HUDEP-2 (cell line): ENCODE results near the gene ATP6V1F.

Source experiments
- DNase-seq, 76 experiments: peaks; one replicate each; lab custom pipeline; 2025; ENCODE audit not compliant: unreplicated experiment in 76 of 76; lab: John Stamatoyannopoulos, UW

Gene ATP6V1F

DNA sequence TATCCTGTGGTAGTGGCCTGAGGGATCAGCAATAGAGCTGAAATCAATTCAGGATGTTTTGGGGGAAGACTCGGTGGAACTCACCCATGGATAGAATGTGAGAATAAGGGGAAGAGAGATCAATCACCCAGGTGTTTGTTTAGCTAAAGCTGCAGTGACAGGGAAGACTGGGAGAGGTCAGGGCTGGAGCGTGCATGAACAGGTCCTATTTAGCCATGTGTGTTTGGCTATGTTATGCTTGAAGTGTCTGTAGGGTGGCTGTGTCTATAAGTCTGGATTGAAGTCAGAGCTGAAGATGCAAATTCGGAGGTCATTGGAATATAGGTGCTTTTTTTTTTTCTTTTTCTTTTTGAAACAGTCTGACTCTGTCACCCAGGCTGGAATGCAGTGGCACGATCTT is 4.6 kb downstream of the ATP6V1F start:
- DNase-seq, result no peak

DNA sequence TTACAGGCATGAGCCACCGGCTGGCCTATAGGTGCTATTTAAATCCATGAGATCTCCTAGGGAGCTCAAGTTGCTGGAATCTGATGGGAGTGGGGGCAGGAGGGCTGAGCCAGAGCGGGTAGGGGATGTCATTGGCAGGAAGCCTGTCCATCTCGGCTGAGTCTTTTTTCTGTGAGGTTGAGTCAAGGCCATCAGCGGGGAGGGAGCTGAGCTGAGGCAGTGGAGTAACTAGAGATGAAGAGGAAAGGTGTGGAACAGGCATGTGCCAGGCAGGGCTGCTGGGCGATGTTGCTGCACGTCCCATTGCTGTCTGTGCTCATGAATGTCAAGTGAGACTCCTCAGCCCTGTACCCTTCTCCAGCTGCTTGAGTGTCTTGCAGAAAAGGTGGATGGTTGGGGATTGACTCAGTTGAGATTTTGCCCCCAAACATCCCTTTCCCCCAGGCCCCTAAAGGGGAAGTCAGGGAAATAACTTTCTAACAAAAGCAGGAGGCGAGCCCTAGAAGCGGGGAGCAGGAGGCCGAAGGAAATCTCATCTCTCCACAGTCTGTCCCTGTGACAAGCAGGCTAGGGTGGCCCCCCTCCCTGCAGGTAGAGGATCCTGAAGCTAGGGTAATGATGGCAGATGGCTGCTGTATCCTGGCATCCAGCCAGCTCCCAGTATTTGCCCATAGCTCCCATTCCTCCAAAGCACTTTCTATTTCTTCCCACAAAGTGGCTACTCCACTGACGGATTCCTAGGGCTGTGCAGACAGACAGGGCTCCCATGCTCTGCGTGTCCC is 5.4 kb downstream of the ATP6V1F start:
- no peak for DNase-seq

DNA sequence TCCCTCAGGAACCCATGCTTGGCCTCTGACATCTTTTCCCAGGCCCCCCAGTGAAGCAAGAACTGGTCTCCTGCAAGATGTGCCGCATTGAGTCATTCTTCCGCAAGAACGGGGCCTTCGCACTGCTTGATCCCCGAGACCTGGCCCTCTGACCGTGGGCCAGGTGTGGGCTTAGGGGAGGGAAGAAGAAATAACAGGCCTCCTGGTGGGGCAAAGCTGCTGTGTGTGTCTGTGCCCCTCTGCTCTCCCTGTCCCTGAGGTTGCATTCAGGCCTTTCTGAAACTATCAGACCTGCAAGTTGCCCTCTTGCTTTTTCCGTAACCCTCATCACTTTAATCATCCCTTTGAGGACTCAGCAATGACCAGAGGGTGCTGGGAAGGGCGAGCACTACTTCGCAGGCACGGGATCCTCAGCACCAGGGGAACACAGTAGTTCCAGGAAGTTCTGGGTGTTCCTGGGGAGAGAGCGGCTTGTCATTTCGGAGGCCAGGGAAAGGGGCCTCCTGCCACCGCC is 6.0 kb downstream of the ATP6V1F start:
- no peak for DNase-seq

DNA sequence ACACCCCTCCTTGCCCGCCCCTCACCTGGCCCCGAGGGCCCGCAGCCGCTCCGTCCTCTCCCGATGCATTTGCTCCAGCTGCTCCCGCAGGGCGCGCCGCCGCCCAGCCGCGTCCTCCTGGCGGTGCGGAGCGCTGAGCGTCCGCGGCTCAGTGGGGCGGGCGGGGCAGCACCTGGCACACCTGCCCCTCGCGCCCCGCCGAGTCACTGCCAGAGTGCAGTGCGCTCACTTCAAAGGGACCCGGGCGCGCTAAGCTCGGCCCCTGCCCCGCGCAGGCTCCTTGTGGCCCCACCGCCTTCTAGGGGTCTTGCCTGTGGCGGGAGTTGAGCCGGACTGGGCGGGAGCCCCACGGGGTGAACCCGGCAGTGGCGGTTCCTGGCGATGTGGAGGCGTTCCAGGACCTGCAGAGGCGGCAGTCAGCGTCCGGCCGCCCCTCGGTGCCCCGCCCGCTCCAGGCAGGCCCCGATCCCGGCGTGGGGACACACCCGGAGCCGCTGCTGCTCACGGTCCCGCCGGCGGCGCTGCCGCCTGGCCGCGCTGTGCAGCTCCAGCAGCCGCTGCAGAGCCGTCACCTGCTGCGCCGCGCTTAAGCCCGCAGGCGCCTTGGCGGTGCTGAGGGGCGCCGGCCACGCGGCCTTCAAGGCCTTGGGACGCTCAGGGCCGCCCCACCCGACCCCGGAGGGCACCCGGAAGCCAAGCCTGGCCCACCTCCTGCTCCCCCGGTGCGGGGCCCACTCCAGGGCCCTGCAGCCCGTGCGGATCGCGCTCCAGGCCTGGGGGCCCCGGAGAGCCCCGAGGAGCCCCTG is 6.7 kb downstream of the ATP6V1F start:
- peak in 20 of 76 experiments; percentile 5 to 31 (median 14) for DNase-seq

DNA sequence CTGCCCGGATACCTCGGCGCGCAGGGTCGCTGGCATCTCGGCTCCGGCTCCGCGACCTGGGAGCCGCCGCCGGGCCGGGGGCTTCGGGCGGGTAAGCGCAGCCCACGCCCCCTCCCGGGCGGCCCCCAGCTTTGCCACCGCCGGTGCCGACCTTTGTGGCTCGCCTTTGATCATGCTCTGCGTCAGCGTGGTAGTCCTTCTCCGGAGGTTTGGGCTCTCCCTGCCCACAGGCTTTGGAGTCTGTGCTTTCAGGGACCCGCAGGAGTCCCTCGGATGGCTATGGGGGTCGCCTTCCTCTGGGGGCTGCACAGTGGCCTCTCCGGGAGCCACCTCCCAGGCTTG is 7.3 kb downstream of the ATP6V1F start:
- DNase-seq, result no peak

DNA sequence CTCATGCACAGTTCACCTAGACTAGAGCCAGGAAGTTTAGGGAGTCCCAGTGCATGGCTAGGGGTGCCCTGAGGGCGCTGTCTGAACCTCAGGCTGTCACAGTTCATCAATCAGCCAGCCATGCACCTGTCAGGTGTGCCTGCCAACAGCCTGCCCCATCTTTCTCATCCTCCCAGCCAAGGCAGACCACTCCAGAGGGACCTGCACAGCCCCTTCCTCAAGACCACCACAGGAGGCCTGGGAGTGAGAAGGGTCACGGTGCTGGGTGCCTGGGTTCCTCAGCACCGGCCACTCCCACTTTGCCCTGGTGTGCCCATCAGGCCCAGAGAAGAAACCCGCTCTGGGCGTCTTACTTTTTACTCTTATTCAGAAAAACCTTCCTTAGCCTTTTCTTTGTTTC is 8.4 kb downstream of the ATP6V1F start:
- DNase-seq, result no peak

DNA sequence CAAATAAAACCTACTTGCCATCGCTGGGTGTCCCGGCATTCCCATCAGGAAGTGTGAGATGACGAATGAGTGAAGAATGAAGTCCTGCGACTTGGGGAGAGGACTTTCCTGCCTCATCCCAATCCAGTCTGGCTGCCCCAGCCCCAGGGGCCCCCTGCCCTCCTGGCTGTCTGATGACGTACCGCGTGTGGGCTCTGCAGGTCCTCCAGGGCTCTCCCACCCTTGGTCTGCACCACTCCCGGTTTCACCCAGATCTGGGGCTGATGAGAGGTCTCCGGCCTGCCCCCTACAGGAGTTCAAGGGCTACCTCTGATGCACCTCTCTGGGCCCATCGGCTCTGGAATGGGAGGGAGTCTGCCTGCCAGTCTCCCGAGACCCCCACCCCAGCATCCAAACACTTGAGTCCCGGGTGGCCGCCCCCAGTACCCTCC is 9.8 kb downstream of the ATP6V1F start:
- no peak for DNase-seq

DNA sequence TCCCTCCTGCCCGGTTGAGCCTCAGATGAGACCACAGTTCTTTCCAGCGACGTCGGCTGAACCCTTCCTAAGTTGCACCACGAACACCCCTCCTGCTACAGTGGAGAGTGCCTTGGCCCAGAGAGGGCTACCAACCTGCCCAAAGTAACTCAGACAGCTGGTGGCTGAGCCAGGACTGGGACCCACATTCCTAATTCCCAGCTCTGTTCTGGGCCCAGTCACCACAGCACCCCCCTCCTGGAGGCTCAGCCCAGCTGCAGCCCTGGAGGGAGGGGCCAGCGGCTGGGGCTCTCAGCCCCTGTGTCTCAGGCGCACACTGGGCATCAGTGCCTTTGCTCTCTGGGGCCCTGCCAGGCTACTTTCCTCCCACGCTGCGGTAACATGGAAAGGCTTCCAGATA is 10.6 kb downstream of the ATP6V1F start:
- DNase-seq, result no peak

DNA sequence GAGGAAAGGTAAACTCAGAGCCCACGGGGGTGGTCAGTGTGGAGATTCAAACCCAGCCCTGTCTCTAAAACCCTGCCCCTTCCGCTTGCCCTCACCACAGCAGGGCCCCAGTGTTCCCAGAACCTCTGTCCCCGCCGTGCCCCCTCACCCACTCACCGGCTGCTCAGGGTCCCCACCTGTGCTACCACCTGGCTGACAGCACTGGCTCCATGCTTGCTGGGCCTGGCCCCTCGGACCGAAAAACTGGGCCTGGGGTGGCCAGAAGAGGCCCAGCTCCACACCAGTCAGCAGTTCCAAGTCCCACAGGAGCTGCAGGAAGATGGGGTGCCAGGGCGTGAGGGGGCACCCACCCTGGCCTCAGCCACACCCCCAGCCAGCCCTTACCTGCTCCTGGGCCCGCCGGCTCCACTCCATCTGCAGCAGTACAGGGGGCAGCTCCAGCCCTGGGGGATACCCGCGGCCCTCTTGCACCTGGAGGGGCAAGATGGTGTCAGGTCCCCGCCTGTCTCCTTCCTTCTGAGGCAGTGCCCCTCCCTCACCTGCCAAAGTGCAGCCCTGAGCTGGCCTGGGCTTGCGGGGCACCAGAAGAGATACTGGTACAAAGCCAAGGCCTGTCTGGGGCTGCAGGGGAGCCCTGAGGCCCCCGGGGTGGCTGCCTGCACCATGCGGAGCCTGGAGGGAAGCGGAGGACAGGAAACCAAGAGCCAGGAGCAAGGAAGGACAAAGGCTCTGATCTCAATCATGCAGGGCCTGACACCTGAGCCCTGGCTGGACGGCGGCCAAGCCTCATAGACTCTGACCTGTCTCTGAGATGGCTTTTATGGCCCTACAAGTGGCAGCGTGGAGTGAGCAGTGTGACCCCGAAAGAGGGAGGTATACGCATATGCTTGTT is 11.7 kb downstream of the ATP6V1F start:
- no peak for DNase-seq

DNA sequence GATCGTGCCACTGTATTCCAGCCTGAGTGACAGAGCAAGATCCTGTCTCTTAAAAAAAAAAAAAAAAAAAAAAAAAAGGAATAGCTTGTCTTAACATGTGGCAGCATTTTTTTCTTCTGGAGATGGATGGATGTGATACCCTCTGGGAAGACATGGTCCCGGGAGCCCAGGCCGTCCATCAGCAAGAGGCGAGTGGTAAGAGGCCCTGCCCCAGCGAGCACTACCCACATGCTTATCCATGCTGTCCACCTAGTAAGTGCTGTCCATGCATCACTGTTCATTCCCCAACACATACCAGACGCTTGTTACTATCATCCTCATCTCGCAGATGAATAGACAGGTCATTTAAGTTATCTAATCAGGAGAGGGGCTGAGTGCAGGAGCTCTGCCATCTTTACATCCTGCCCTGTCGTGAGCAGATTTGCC is 12.9 kb downstream of the ATP6V1F start:
- no peak for DNase-seq

DNA sequence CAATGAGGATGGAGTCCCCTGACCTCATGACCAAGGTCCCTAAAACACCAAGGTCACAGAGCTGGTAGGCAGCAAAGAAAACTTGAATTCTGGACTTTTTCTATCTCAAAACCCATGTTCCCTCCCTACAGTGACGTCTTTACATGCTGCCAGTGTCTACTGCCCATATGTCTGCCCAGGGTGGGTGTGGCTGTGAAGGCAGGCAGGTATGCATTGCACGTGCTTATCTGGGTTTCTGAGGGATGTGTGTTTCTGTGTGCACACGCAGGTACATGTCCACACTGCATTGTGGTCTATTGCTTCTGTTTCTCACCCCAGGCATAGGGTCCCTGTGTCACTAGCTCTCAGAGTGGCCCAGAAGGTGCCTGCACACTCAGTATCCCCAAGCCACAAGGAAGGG is 13.5 kb downstream of the ATP6V1F start:
- DNase-seq, result no peak

DNA sequence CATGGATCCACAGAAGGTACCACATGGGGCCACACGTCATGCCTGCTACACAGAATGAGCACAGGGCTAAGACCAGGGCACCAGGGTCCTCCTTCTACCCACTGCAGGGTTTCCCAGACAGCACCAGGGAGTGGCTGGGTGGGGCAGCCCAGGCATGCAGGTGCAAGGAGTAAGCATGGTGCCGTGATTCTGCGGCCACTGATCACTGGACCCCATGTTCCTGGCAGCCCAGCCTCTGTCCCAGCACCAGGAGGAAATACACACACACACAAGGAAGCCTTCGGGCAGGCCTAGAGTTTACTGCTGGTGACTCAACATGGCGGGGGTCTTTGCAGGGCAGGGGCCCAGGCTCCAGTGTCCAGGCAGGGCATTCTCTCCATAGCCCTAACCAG is 13.9 kb downstream of the ATP6V1F start:
- no peak for DNase-seq

DNA sequence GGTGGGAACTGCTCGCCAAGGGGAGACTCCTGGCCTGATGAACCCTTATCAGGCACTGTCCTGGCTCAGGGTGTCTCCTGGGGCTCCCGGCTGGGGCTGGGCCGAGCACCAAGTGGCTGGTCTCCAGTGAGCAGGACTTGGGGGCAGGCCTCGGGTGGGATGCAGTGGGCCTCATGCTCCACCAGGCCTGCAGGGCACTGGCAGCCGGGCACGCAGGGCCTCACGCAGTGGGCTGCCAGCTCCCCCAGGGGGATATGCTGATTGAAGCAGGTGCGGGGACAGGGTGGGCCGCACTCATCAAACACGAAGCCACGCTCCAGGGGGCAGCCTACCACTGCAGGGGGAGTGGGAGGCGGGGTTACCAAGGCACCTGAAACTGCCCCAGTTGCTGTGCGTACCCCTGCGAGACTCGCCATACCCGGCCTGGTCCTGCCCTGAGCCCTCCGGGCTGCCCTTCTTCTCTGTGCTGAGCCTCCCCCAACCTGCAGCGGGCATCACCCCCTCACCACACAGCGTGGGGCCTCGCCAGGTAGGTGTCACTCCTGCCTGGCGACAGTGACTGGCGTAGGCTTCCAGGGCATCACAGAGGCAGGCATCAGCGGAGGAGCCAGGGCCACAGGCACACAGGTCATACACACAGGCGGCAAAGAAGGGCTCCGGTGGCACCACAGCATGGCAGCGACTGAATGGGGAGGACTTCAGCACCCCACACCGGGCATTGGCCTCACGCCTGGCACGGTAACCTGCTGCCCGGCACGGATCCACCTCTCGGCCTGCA is 14.5 kb downstream of the ATP6V1F start:
- DNase-seq, result no peak

DNA sequence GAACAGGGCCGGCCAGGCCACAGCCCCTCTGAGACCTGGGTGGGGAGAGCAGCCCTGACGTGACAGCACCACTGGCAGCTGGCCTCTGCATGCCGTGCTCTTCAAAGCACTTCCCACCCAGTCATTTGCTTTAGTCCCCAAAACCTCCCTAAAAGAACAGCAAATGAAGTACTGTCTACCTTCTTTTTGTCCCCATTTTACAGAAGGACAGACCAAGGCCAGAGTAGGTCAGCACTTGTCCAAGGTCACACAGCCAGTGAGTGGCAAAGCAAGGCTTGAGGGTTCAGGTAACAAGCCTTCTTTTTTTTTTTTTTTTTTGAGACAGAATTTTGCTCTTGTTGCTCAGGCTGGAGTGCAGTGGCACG is 15.1 kb downstream of the ATP6V1F start:
- no peak for DNase-seq

DNA sequence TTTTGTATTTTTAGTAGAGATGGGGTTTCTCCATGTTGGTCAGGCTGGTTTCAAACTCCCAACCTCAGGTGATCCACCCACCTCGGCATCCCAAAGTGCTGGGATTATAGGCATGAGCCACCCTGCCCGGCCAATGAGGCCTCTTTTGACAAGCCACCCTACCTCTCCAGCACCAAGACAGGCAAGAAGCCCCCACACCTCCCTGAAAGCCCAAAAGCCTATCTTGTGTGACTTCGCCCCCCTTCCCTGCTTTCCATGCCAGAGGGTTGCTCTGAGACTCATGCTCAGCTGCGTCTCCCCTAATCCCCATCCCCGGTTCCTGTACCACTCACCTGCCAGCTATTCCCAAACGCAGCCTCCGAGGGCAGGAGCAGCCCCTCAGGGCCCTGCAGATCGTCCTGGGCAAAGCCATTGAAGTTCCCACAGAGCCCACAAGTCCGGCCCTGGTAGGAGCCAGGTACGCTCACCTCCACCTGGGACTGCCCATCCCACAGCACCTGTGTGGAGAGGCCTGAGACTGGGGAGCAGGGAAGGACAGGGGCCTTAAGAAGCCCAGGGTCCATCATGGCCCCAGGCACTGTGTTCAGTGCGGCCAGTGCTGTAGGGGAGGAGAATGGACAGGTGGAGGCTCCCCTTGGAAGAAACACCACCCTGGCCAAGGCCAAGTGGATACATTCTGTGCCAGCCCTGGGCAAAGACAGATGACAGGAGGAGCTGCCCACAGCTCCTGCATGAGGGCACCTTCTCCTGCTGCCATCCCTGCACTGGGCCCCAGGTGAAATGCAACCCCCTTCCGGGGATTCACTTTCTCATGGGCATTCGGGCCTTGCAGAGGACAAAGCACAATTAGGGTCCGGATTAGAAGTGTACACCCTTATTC is 15.8 kb downstream of the ATP6V1F start:
- no peak for DNase-seq

DNA sequence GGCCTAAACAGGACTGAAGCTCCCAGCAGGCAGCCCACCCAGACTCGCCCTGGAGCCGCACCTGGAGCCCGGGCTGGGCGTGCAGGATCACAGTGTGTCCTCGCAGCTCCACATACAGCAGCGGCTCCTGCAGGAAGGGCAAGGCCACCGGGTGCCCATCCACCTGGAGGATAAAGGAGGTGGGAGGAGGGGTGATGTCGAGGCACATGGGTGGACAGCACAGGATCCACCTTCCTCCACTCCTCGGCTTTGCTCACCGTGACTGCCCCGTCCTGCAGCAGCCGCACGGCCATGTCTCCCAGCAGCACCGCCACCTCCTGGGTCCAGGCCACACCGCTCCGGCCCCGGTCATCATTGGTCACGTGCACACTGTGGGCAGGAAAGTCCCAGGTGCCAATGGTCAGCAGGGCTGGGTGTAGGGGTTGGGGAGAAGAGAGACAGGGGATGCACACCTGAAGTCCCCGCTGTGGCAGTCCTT is 16.8 kb downstream of the ATP6V1F start:
- DNase-seq, result no peak

DNA sequence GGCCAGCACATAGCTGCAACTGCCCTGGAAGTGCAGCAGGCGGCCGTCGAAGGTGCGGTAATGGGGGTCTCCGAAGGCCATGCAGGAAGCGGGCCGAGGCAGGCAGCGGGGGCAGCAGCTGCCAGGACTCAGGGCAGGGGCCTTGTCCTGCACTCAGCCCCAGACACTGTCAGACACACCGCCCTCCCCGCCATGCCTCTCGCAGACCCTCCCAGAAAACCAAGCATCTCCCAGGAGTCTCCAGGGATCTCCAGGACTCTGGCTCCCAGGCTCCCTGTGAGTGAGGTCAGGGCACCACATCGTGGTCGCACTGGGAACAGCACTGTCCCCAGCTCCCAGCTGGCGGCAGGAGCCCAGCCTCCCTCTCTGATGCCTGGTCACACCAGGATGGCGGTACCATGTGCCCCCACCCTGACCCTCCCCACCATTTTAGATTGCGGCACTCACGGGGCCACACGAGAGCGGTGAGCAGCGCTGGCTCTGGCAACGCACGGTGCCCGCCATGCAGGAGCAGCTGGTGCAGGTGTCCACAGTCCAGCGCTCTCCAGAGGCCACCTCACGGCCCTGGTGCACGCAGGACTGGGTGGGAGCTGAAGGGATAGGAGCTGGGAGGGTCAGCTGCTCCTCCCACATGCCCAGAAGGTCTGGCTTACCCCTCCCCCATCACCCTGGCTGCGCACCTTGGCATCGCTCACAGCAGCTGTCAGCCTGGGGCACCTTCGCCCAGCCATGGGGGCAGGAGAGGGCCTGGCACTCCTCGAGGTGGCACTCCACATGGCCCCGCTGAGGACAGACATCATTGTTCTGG is 17.5 kb downstream of the ATP6V1F start:
- DNase-seq, result peak in 11 of 76 experiments; percentile 1 to 29 (median 15)

DNA sequence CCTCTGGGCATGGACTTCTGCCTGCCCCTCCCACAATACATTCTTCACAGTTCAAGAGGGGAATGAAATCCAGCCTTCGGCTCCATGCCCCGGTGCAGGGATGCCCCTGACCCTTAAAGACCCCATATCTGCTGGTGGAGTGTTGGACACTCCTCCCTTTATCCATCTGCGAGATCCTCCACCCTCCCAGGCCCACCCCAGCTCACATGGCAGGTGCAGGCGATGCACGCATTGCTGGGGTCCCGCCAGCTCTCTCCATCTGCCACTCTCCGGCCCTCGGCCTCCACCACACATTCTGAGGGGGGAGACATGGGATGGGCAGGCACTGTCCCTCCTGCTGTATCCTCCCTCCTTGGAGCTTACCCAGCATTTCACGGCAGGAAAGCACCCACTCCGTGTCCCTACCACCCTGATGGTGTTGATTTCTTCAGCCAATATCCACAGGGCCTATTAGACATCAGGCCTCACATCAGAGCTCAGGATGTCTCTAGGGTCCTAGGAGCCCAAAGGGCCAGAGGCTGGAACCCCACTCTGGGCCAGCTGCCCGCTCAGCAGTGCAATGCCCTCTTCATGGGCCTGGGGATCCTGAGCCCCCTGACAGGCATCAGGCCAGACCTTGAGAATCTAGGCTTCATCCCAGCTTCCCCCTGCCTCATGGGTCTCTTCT is 18.3 kb downstream of the ATP6V1F start:
- DNase-seq, result no peak
